OCI-LY3 (cell line): Measurements from ENCODE around the gene INCA1.

Source experiments
- H2AFZ ChIP-seq: fragments of 200-600, 300-600 bp; shearing (Covaris generic); 2 replicates; pipeline ENCODE4 v1.6.0; 2014; ENCODE audit warnings: antibody characterized with exemption, low read depth, low read length
- H3K27ac ChIP-seq: fragments of 200-600, 300-600 bp; sonication (generic); 2 replicates; pipeline ENCODE4 v1.5.1; 2014; ENCODE audit warnings: mild to moderate bottlenecking, low read length, moderate library complexity, mixed read lengths
- H3K27me3 ChIP-seq: fragments of 200-600, 300-600 bp; sonication (generic); 2 replicates; pipeline ENCODE4 v1.6.1; 2014; ENCODE audit warnings: low read depth, low read length, mixed read lengths
- H3K36me3 ChIP-seq: fragments of 200-600, 300-600 bp; sonication (generic); replicated peaks from 2 replicates; pipeline ENCODE3; 2014; ENCODE audit warnings: low read depth, low read length, mixed read lengths
- H3K4me1 ChIP-seq: fragments of 300-600, 200-600 bp; sonication (generic); 2 replicates; pipeline ENCODE4 v1.6.1; 2014; ENCODE audit warnings: low read length, mixed read lengths
- H3K4me2 ChIP-seq: fragments of 200-600, 300-600 bp; sonication (generic); 2 replicates; pipeline ENCODE4 v1.6.1; 2014; ENCODE audit warnings: low read length, mixed read lengths
- H3K4me3 ChIP-seq: fragments of 300-600, 200-600 bp; sonication (generic); 2 replicates; pipeline ENCODE4 v1.5.1; 2014; ENCODE audit warnings: antibody characterized with exemption, mild to moderate bottlenecking, low read length, moderate library complexity
- H3K79me2 ChIP-seq: fragments of 300-600, 200-600 bp; shearing (Covaris generic); 2 replicates; pipeline ENCODE4 v1.6.1; 2014; ENCODE audit warnings: mild to moderate bottlenecking, low read length, mixed read lengths
- H3K9ac ChIP-seq: fragments of 300-600, 200-600 bp; shearing (Covaris generic); 2 replicates; pipeline ENCODE4 v1.6.0; 2014; ENCODE audit warnings: mild to moderate bottlenecking, low read length, moderate library complexity
- H3K9me3 ChIP-seq: fragments of 200-600, 300-600 bp; shearing (Covaris generic); 2 replicates; pipeline ENCODE4 v1.6.1; 2014; ENCODE audit warnings: low read length, mixed read lengths; ENCODE audit not compliant: insufficient read depth
- H4K20me1 ChIP-seq: fragments of 200-600, 300-600 bp; sonication (generic); 2 replicates; pipeline ENCODE4 v1.6.1; 2016; ENCODE audit warnings: low read length, mixed read lengths; ENCODE audit not compliant: insufficient read depth
- EZH2phosphoT487 ChIP-seq: fragments of 200-600 bp; shearing (Covaris generic); IDR thresholded peaks from 2 replicates; pipeline ENCODE4 v1.6.1; 2018; ENCODE audit warnings: antibody characterized with exemption, mixed run types, low read depth
- TF ChIP-seq, protein P1 (sequence below): fragments of 200-600, 300-600 bp; sonication (generic); IDR thresholded peaks from 2 replicates; pipeline ENCODE4 v1.5.1; 2014; ENCODE audit warnings: antibody characterized with exemption, low read length, low read depth

The INCA1 gene

DNA sequence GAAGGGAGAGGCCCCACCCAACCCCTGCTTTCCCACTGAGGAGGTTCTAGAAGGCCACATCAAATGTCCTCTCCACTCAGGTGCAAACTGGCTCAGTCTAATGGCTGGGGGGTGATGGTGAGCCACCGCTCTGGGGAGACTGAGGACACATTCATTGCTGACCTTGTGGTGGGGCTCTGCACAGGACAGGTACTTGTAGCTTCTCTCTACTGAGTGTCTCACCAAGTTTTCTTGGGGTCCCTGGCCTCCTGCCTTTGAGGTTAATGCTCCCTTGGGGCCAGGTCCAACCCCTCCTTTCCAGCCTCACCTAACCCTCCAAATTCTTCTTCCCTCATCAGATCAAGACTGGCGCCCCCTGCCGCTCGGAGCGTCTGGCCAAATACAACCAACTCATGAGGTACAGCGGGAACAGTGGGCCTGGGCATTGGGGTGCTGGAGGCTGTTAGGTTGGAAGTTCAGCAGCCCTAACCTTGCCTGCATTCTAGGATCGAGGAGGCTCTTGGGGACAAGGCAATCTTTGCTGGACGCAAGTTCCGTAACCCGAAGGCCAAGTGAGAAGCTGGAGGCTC is 40.7 kb downstream of the INCA1 start:
- H2AFZ ChIP-seq = no peak overlapping the region
- no peak for TF ChIP-seq EZH2phosphoT487
- TF ChIP-seq, protein P1, sequence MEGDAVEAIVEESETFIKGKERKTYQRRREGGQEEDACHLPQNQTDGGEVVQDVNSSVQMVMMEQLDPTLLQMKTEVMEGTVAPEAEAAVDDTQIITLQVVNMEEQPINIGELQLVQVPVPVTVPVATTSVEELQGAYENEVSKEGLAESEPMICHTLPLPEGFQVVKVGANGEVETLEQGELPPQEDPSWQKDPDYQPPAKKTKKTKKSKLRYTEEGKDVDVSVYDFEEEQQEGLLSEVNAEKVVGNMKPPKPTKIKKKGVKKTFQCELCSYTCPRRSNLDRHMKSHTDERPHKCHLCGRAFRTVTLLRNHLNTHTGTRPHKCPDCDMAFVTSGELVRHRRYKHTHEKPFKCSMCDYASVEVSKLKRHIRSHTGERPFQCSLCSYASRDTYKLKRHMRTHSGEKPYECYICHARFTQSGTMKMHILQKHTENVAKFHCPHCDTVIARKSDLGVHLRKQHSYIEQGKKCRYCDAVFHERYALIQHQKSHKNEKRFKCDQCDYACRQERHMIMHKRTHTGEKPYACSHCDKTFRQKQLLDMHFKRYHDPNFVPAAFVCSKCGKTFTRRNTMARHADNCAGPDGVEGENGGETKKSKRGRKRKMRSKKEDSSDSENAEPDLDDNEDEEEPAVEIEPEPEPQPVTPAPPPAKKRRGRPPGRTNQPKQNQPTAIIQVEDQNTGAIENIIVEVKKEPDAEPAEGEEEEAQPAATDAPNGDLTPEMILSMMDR = peak; percentile 59
- no peaks in the 10 kb centered on the region for H3K27me3 ChIP-seq
- peaks cover under 1% of the 10 kb centered on the region; the same call in 1 of the 2 replicates for H3K79me2 ChIP-seq
- no peak overlapping the region for H3K4me3 ChIP-seq
- no peaks in the 10 kb centered on the region for H3K9me3 ChIP-seq
- H4K20me1 ChIP-seq = no peaks in the 10 kb centered on the region
- no peaks in the 10 kb centered on the region for H3K36me3 ChIP-seq
- H3K9ac ChIP-seq = no peak overlapping the region
- H3K4me2 ChIP-seq = no peak overlapping the region
- H3K27ac ChIP-seq = no peak overlapping the region
- peaks cover 3% of the 10 kb centered on the region; the same call in 1 of the 2 replicates for H3K4me1 ChIP-seq

DNA sequence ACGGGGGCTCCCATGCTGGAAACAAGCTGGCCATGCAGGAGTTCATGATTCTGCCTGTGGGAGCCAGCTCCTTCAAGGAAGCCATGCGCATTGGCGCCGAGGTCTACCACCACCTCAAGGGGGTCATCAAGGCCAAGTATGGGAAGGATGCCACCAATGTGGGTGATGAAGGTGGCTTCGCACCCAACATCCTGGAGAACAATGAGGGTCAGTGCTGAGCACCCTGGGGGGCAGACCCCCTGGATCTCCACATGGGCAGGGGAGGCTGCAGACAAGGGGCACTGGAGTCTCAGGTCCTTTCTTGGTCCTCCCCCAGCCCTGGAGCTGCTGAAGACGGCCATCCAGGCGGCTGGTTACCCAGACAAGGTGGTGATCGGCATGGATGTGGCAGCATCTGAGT is 42.2 kb downstream of the INCA1 start:
- TF ChIP-seq EZH2phosphoT487 = no peak
- TF ChIP-seq, protein P1 = no peak
- no peak overlapping the region for H2AFZ ChIP-seq
- no peak overlapping the region for H3K4me3 ChIP-seq
- no peak overlapping the region for H3K9ac ChIP-seq
- no peaks in the 10 kb centered on the region for H4K20me1 ChIP-seq
- peaks cover 16% of the 10 kb centered on the region; the same call in 1 of the 2 replicates for H3K79me2 ChIP-seq
- no peak overlapping the region for H3K27ac ChIP-seq
- H3K4me2 ChIP-seq = no peak overlapping the region
- no peaks in the 10 kb centered on the region for H3K36me3 ChIP-seq
- H3K9me3 ChIP-seq = no peaks in the 10 kb centered on the region
- peaks cover 14% of the 10 kb centered on the region for H3K4me1 ChIP-seq
- no peaks in the 10 kb centered on the region for H3K27me3 ChIP-seq

DNA sequence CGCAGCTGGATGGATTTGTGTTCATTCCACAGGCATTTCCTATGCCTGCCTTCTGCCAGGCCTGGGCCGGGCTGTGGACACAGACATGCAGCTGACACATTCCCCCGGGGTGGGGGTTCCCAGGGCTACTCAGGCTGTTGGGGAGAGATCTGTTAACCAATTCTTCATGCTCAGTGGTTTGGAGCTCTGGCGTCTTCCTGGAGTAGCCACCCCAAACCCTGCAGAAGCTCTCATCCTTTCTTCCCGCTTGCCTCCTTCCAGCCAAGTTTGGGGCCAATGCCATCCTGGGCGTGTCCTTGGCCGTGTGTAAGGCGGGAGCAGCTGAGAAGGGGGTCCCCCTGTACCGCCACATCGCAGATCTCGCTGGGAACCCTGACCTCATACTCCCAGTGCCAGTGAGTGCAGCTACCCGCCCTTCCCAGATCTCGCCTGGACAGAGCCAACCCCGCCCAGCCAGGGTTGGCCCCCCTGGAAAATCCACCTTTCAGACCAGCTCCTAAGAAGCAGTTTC is 43.8 kb downstream of the INCA1 start:
- H3K9me3 ChIP-seq = no peaks in the 10 kb centered on the region
- H3K9ac ChIP-seq = no peak overlapping the region
- no peak overlapping the region for H3K27ac ChIP-seq
- H3K27me3 ChIP-seq = no peaks in the 10 kb centered on the region
- H3K4me1 ChIP-seq = peaks cover 14% of the 10 kb centered on the region
- no peaks in the 10 kb centered on the region for H4K20me1 ChIP-seq
- H3K4me2 ChIP-seq = no peak overlapping the region
- peaks cover 19% of the 10 kb centered on the region; the same call in 1 of the 2 replicates for H3K79me2 ChIP-seq
- no peak overlapping the region for H3K4me3 ChIP-seq
- H3K36me3 ChIP-seq = no peaks in the 10 kb centered on the region
- TF ChIP-seq, protein P1 = no peak
- TF ChIP-seq EZH2phosphoT487 = no peak
- H2AFZ ChIP-seq = no peak overlapping the region

DNA sequence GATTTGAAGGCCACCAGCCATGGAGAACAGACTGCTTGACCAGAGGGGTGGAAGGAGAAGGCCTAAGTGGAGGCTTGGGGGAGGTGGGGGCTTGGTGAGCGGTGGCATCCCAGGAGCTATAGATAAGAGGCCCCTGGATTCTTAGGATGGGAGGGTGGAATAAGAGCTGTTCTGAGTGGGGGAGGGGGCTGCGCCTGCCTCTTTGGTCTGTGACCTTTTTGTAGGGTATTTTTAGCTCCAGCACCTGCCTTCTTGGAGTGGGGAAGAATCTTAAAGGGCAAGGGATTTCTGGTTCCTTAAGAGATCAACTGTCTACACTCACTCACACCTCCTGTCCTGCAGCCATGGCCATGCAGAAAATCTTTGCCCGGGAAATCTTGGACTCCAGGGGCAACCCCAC is 45.8 kb downstream of the INCA1 start:
- H3K36me3 ChIP-seq = peaks cover 16% of the 10 kb centered on the region
- peaks cover 14% of the 10 kb centered on the region for H3K4me1 ChIP-seq
- peak overlapping the region; percentile 100 for H3K9ac ChIP-seq
- peaks cover 4% of the 10 kb centered on the region; the same call in 1 of the 2 replicates for H4K20me1 ChIP-seq
- TF ChIP-seq, protein P1 = no peak
- no peak for TF ChIP-seq EZH2phosphoT487
- peaks cover 38% of the 10 kb centered on the region for H3K79me2 ChIP-seq
- no peaks in the 10 kb centered on the region for H3K27me3 ChIP-seq
- H3K4me3 ChIP-seq = peak overlapping the region; percentile 99
- H2AFZ ChIP-seq = no peak overlapping the region
- H3K9me3 ChIP-seq = no peaks in the 10 kb centered on the region
- peak overlapping the region; percentile 89 for H3K4me2 ChIP-seq
- peak overlapping the region; percentile 100 for H3K27ac ChIP-seq
